ENCODE measurements around the gene ASXL3. TPM values are rescaled to one million over a fixed set of nuclear protein-coding genes. Genes with fewer than 3 reads are reported as not detected.

ASXL3 gene
- total RNA-seq, 1 donor from 2014 or later = not detected

GRCh38 chr18:33717339-33717738 lies 139.3 kb downstream of the ASXL3 start:
- Mint-ChIP-seq H3K36me3 (ENCODE audit: low read depth) (no peaks in the 10 kb centered on the region), H3K27me3 (ENCODE audit: insufficient read depth) (no peaks in the 10 kb centered on the region), H3K4me3 (no peak overlapping the region), H3K27ac (no peak overlapping the region), H3K9me3 (peaks cover 3% of the 10 kb centered on the region), H3K4me1 (ENCODE audit: low read depth) (no peaks in the 10 kb centered on the region)
- intact Hi-C loops (cut with micrococcal nuclease) = no loop called here
- no peak for DNase-seq (ENCODE audit: low spot score)

- Mint-ChIP-seq H3K27me3 (ENCODE audit: insufficient read depth) (no peaks in the 10 kb centered on the region), H3K4me1 (ENCODE audit: low read depth) (no peaks in the 10 kb centered on the region), H3K36me3 (ENCODE audit: low read depth) (no peaks in the 10 kb centered on the region), H3K4me3 (no peak overlapping the region), H3K9me3 (no peaks in the 10 kb centered on the region), H3K27ac (no peak overlapping the region)
- no peak for DNase-seq (ENCODE audit: low spot score)
- intact Hi-C loops (cut with micrococcal nuclease) = no loop called here
Measured at GRCh38 chr18:33720133-33720532, 142.1 kb downstream of the ASXL3 start.

GRCh38 chr18:33729556-33729955 lies 151.5 kb downstream of the ASXL3 start:
- H3K27me3 Mint-ChIP-seq (ENCODE audit: insufficient read depth) = no peaks in the 10 kb centered on the region
- H3K4me3 Mint-ChIP-seq = no peak overlapping the region
- no peaks in the 10 kb centered on the region for H3K36me3 Mint-ChIP-seq (ENCODE audit: low read depth)
- no peak overlapping the region for H3K27ac Mint-ChIP-seq
- intact Hi-C loops (cut with micrococcal nuclease) = no loop called here
- H3K4me1 Mint-ChIP-seq (ENCODE audit: low read depth) = no peaks in the 10 kb centered on the region
- H3K9me3 Mint-ChIP-seq = no peaks in the 10 kb centered on the region
- DNase-seq (ENCODE audit: low spot score) = no peak

DNA sequence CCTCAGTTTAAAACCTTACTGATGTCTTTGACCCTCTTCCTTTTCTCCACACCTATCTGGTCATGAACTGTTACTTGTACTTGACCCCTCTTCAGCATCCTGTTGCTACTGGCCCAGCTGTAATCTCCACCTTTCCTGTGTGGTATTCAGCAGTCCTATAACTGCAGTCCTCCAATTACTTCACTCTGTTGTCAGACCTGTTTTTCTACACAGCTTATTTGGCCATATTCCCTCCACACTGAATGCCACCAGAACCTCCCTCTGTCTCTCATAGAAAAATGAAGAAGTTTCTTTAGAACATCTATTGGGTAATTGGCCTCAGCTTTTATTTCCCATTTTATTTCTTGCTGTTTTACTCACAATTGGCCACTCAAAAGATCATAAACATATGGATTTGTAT lies 155.4 kb downstream of the ASXL3 start:
- intact Hi-C loops (cut with micrococcal nuclease) = no loop called here
- DNase-seq (ENCODE audit: low spot score) = no peak
- Mint-ChIP-seq H3K4me1 (ENCODE audit: low read depth) (no peaks in the 10 kb centered on the region), H3K4me3 (no peak overlapping the region), H3K27me3 (ENCODE audit: insufficient read depth) (no peaks in the 10 kb centered on the region), H3K36me3 (ENCODE audit: low read depth) (no peaks in the 10 kb centered on the region), H3K9me3 (no peaks in the 10 kb centered on the region), H3K27ac (no peak overlapping the region)

GRCh38 chr18:33735428-33735827 lies 157.4 kb downstream of the ASXL3 start:
- H3K36me3 Mint-ChIP-seq (ENCODE audit: low read depth) = no peaks in the 10 kb centered on the region
- H3K9me3 Mint-ChIP-seq = no peaks in the 10 kb centered on the region
- intact Hi-C loops (cut with micrococcal nuclease) = no loop called here
- H3K27me3 Mint-ChIP-seq (ENCODE audit: insufficient read depth) = no peaks in the 10 kb centered on the region
- no peaks in the 10 kb centered on the region for H3K4me1 Mint-ChIP-seq (ENCODE audit: low read depth)
- no peak for DNase-seq (ENCODE audit: low spot score)
- no peak overlapping the region for H3K27ac Mint-ChIP-seq
- no peak overlapping the region for H3K4me3 Mint-ChIP-seq

- no peak overlapping the region for H3K4me3 Mint-ChIP-seq
- no peaks in the 10 kb centered on the region for H3K36me3 Mint-ChIP-seq (ENCODE audit: low read depth)
- H3K4me1 Mint-ChIP-seq (ENCODE audit: low read depth) = no peaks in the 10 kb centered on the region
- H3K9me3 Mint-ChIP-seq = peaks cover 8% of the 10 kb centered on the region
- no peak for DNase-seq (ENCODE audit: low spot score)
- H3K27me3 Mint-ChIP-seq (ENCODE audit: insufficient read depth) = no peaks in the 10 kb centered on the region
- intact Hi-C loops (cut with micrococcal nuclease) = no loop called here
- H3K27ac Mint-ChIP-seq = no peak overlapping the region
Measured at GRCh38 chr18:33741760-33742159, 163.7 kb downstream of the ASXL3 start.

DNA sequence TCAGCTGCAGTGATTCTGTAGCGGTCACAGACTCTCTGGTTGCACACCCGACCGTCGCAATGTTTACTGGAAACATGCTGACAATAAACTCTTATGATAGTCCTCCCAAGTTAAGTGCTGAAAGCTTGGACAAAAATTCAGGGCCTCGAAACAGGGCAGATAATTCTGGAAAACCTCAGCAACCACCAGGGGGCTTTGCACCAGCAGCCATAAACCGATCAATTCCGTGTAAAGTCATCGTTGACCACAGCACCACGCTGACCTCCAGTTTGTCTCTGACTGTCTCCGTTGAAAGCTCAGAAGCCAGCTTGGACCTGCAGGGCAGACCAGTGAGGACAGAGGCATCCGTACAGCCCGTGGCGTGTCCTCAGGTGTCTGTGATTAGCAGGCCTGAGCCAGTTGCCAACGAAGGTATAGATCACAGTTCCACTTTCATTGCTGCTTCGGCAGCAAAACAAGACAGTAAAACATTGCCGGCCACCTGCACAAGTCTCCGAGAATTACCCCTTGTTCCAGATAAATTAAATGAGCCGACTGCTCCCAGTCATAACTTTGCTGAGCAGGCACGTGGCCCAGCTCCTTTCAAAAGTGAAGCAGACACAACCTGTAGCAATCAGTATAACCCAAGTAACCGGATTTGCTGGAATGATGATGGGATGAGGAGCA lies 166.1 kb downstream of the ASXL3 start:
- Mint-ChIP-seq H3K4me3 (no peak overlapping the region), H3K27me3 (ENCODE audit: insufficient read depth) (no peaks in the 10 kb centered on the region), H3K36me3 (ENCODE audit: low read depth) (no peaks in the 10 kb centered on the region), H3K27ac (no peak overlapping the region), H3K9me3 (peaks cover 8% of the 10 kb centered on the region), H3K4me1 (ENCODE audit: low read depth) (no peaks in the 10 kb centered on the region)
- DNase-seq (ENCODE audit: low spot score) = no peak
- intact Hi-C loops (cut with micrococcal nuclease) = no loop called here

DNA sequence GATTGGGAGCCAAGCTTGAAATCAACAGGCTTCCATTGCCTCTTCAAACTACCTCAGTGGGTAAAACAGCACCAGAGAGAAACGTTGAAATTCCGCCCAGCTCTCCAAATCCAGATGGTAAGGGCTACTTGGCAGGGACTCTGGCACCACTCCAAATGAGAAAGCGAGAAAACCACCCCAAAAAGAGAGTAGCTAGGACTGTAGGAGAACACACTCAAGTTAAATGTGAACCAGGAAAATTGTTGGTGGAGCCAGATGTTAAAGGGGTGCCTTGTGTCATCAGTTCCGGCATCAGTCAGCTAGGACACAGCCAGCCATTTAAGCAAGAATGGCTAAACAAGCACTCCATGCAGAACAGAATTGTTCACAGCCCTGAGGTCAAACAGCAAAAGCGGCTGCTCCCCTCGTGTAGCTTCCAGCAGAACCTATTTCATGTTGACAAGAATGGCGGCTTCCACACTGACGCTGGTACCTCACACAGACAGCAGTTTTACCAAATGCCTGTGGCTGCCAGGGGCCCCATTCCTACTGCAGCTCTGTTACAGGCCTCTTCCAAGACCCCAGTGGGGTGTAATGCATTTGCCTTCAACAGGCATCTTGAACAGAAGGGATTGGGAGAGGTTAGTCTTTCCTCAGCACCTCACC lies 167.3 kb downstream of the ASXL3 start:
- Mint-ChIP-seq H3K4me1 (ENCODE audit: low read depth) (no peaks in the 10 kb centered on the region), H3K4me3 (no peak overlapping the region), H3K9me3 (peaks cover 8% of the 10 kb centered on the region), H3K27me3 (ENCODE audit: insufficient read depth) (no peaks in the 10 kb centered on the region), H3K36me3 (ENCODE audit: low read depth) (no peaks in the 10 kb centered on the region), H3K27ac (no peak overlapping the region)
- DNase-seq (ENCODE audit: low spot score) = no peak
- intact Hi-C loops (cut with micrococcal nuclease) = no loop called here

GRCh38 chr18:33745871-33746545 lies 168.0 kb downstream of the ASXL3 start:
- no peak overlapping the region for H3K27ac Mint-ChIP-seq
- no peak overlapping the region for H3K4me3 Mint-ChIP-seq
- no peaks in the 10 kb centered on the region for H3K36me3 Mint-ChIP-seq (ENCODE audit: low read depth)
- H3K4me1 Mint-ChIP-seq (ENCODE audit: low read depth) = no peaks in the 10 kb centered on the region
- peaks cover 8% of the 10 kb centered on the region for H3K9me3 Mint-ChIP-seq
- no peak for DNase-seq (ENCODE audit: low spot score)
- H3K27me3 Mint-ChIP-seq (ENCODE audit: insufficient read depth) = no peaks in the 10 kb centered on the region
- intact Hi-C loops (cut with micrococcal nuclease) = no loop called here

DNA sequence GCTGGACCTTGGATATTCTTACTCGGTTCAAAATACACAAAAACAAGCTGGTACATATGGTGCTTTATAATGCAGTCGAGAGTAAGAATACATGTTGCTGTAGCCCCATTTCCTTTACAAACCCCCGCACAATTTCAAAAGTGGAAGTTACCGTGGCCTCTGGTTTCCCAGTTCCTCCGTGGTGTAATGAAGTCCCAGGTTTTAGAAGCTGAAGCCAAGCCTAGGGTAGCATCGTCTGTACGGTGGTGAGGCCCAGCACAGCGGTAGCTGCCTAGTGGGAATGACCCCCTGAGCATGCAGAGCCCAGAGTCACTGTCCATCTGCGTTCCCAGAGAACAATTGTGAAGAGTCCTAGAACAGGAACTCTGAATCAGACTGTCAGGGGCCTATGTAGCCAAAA lies 171.8 kb downstream of the ASXL3 start:
- DNase-seq (ENCODE audit: low spot score) = no peak
- no peaks in the 10 kb centered on the region for H3K4me1 Mint-ChIP-seq (ENCODE audit: low read depth)
- intact Hi-C loops (cut with micrococcal nuclease) = no loop called here
- H3K4me3 Mint-ChIP-seq = no peak overlapping the region
- no peaks in the 10 kb centered on the region for H3K36me3 Mint-ChIP-seq (ENCODE audit: low read depth)
- no peaks in the 10 kb centered on the region for H3K9me3 Mint-ChIP-seq
- H3K27ac Mint-ChIP-seq = no peak overlapping the region
- H3K27me3 Mint-ChIP-seq (ENCODE audit: insufficient read depth) = no peaks in the 10 kb centered on the region

- DNase-seq (ENCODE audit: low spot score) = no peak
- Mint-ChIP-seq H3K27me3 (ENCODE audit: insufficient read depth) (no peaks in the 10 kb centered on the region), H3K4me1 (ENCODE audit: low read depth) (no peaks in the 10 kb centered on the region), H3K36me3 (ENCODE audit: low read depth) (no peaks in the 10 kb centered on the region), H3K27ac (no peak overlapping the region), H3K4me3 (no peak overlapping the region), H3K9me3 (no peaks in the 10 kb centered on the region)
- intact Hi-C loops (cut with micrococcal nuclease) = no loop called here
Measured at GRCh38 chr18:33750366-33750765, 172.3 kb downstream of the ASXL3 start.

DNA sequence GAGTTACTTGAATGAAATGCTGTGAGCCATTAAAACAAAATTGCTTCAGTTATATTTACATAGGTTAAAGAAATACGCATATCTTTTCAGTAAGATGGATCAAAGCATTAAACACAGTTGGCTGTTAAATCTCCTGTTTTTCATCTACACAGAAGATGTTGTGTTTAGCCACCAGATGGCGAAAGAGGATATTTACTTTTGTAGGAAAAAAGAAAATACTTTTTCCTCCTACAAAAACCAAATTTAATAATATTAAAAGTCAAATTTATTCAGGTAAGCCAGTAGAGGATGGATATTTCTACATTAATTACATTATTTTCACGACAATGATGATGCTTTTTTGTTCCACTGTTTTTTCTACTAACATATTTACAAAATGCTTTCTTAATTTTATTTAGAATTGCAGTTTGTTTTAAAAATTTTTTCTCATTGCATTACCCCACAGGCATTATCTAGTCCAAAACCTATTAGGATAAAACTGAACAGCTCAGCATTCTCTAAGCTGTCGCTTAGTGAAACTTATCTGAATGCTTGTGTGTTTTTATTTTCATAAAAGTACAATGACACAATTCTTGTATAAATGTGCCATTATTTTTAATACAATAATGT lies 173.7 kb downstream of the ASXL3 start:
- H3K36me3 Mint-ChIP-seq (ENCODE audit: low read depth) = no peaks in the 10 kb centered on the region
- intact Hi-C loops (cut with micrococcal nuclease) = no loop called here
- no peaks in the 10 kb centered on the region for H3K4me1 Mint-ChIP-seq (ENCODE audit: low read depth)
- H3K9me3 Mint-ChIP-seq = no peaks in the 10 kb centered on the region
- DNase-seq (ENCODE audit: low spot score) = no peak
- H3K27me3 Mint-ChIP-seq (ENCODE audit: insufficient read depth) = no peaks in the 10 kb centered on the region
- H3K4me3 Mint-ChIP-seq = no peak overlapping the region
- no peak overlapping the region for H3K27ac Mint-ChIP-seq

DNA sequence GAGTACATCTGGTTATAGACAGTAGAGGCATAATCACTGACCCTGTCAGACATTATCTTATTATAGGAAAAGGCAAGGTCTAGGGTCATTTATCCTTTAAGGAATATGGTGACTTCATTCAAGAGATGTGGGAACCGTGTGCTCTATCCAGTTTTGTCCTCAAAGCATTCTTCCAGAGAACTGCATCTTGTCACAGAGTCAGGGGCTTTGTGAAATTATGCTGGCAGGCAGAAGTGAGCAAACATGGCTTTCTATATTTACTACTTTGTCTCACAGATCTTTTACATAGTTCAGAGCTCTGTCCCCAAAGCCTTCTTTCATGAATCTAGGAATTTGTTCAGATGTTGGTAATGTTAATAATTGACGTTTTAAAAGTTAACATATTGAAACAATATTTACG lies 177.4 kb downstream of the ASXL3 start:
- DNase-seq (ENCODE audit: low spot score) = no peak
- Mint-ChIP-seq H3K36me3 (ENCODE audit: low read depth) (no peaks in the 10 kb centered on the region), H3K4me1 (ENCODE audit: low read depth) (no peaks in the 10 kb centered on the region), H3K9me3 (no peaks in the 10 kb centered on the region), H3K27ac (no peak overlapping the region), H3K27me3 (ENCODE audit: insufficient read depth) (no peaks in the 10 kb centered on the region), H3K4me3 (no peak overlapping the region)
- intact Hi-C loops (cut with micrococcal nuclease) = no loop called here
